Measurements from ENCODE around the gene KLK8. TPM values are rescaled to one million over a fixed set of nuclear protein-coding genes. Genes with fewer than 3 reads are reported as not detected.

Gene KLK8
- total and polyA plus RNA-seq, 2 experiments from 2014 or later: 4.9 to 14.6 TPM

DNA sequence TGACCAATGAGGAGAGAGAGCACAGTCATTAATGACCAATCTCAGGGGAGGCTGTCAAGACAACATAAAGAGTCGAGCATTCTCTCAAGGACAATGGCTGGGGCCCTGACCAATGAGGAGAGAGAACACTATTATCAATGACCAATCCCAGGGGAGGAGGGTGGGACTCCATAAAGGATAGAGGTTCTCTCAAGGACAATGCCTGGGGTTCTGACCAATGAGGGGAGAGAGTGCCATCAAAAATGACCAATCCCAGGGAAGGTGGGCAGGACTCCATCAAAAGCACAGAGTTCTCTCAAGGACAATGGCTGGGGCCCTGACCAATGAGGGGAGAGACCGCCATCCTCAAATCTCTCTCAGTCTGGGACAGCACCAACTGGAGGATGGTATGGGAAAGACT is 28.3 kb upstream of the KLK8 start (continued):
- TF ChIP-seq, protein P1, sequence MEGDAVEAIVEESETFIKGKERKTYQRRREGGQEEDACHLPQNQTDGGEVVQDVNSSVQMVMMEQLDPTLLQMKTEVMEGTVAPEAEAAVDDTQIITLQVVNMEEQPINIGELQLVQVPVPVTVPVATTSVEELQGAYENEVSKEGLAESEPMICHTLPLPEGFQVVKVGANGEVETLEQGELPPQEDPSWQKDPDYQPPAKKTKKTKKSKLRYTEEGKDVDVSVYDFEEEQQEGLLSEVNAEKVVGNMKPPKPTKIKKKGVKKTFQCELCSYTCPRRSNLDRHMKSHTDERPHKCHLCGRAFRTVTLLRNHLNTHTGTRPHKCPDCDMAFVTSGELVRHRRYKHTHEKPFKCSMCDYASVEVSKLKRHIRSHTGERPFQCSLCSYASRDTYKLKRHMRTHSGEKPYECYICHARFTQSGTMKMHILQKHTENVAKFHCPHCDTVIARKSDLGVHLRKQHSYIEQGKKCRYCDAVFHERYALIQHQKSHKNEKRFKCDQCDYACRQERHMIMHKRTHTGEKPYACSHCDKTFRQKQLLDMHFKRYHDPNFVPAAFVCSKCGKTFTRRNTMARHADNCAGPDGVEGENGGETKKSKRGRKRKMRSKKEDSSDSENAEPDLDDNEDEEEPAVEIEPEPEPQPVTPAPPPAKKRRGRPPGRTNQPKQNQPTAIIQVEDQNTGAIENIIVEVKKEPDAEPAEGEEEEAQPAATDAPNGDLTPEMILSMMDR (conservative IDR thresholded peaks at IDR 0.05; ENCODE audit: low read depth in 2 of 2): no peak; a peak in 1 of 4 replicates
- TF ChIP-seq ZNF114 (CRISPR knock-in tag; IDR thresholded peaks at IDR 0.05) (no peak), EZH2 (IDR thresholded peaks at IDR 0.05; ENCODE audit: low read depth, unreplicated experiment) (no peak), ZNF331 (CRISPR knock-in tag; IDR thresholded peaks at IDR 0.05; ENCODE audit: low read depth) (no peak), NANOG (IDR thresholded peaks at IDR 0.05; ENCODE audit: borderline replicate concordance) (no peak), EZH2phosphoT487 (IDR thresholded peaks at IDR 0.05; ENCODE audit: unreplicated experiment) (no peak)
- TF ChIP-seq, protein P2, sequence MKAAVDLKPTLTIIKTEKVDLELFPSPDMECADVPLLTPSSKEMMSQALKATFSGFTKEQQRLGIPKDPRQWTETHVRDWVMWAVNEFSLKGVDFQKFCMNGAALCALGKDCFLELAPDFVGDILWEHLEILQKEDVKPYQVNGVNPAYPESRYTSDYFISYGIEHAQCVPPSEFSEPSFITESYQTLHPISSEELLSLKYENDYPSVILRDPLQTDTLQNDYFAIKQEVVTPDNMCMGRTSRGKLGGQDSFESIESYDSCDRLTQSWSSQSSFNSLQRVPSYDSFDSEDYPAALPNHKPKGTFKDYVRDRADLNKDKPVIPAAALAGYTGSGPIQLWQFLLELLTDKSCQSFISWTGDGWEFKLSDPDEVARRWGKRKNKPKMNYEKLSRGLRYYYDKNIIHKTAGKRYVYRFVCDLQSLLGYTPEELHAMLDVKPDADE (IDR thresholded peaks at IDR 0.05): no peak

DNA sequence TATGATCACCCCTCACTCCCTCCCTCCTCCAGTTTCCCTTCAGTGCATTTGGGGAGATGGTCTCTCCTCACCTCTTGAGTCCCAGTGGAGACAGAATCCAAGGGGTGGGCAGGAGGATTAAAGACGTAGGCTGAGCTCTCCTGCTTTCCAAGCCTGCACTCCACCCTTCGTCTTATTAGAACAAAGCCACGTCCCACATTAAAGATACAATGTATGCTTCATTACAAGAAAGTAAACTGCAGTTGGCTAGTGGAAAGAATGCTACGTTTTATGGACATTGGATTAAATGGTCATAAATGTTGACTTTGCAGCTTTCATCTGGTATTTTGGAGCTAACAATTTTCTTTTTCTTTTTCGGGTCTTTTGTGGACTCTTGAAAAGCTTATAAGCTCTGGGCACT is 26.5 kb upstream of the KLK8 start:
- ATAC-seq: no peak
- no peak overlapping the region for H3K27ac Mint-ChIP-seq
- no peak overlapping the region for H3K4me3 ChIP-seq
- TF ChIP-seq, protein P3, sequence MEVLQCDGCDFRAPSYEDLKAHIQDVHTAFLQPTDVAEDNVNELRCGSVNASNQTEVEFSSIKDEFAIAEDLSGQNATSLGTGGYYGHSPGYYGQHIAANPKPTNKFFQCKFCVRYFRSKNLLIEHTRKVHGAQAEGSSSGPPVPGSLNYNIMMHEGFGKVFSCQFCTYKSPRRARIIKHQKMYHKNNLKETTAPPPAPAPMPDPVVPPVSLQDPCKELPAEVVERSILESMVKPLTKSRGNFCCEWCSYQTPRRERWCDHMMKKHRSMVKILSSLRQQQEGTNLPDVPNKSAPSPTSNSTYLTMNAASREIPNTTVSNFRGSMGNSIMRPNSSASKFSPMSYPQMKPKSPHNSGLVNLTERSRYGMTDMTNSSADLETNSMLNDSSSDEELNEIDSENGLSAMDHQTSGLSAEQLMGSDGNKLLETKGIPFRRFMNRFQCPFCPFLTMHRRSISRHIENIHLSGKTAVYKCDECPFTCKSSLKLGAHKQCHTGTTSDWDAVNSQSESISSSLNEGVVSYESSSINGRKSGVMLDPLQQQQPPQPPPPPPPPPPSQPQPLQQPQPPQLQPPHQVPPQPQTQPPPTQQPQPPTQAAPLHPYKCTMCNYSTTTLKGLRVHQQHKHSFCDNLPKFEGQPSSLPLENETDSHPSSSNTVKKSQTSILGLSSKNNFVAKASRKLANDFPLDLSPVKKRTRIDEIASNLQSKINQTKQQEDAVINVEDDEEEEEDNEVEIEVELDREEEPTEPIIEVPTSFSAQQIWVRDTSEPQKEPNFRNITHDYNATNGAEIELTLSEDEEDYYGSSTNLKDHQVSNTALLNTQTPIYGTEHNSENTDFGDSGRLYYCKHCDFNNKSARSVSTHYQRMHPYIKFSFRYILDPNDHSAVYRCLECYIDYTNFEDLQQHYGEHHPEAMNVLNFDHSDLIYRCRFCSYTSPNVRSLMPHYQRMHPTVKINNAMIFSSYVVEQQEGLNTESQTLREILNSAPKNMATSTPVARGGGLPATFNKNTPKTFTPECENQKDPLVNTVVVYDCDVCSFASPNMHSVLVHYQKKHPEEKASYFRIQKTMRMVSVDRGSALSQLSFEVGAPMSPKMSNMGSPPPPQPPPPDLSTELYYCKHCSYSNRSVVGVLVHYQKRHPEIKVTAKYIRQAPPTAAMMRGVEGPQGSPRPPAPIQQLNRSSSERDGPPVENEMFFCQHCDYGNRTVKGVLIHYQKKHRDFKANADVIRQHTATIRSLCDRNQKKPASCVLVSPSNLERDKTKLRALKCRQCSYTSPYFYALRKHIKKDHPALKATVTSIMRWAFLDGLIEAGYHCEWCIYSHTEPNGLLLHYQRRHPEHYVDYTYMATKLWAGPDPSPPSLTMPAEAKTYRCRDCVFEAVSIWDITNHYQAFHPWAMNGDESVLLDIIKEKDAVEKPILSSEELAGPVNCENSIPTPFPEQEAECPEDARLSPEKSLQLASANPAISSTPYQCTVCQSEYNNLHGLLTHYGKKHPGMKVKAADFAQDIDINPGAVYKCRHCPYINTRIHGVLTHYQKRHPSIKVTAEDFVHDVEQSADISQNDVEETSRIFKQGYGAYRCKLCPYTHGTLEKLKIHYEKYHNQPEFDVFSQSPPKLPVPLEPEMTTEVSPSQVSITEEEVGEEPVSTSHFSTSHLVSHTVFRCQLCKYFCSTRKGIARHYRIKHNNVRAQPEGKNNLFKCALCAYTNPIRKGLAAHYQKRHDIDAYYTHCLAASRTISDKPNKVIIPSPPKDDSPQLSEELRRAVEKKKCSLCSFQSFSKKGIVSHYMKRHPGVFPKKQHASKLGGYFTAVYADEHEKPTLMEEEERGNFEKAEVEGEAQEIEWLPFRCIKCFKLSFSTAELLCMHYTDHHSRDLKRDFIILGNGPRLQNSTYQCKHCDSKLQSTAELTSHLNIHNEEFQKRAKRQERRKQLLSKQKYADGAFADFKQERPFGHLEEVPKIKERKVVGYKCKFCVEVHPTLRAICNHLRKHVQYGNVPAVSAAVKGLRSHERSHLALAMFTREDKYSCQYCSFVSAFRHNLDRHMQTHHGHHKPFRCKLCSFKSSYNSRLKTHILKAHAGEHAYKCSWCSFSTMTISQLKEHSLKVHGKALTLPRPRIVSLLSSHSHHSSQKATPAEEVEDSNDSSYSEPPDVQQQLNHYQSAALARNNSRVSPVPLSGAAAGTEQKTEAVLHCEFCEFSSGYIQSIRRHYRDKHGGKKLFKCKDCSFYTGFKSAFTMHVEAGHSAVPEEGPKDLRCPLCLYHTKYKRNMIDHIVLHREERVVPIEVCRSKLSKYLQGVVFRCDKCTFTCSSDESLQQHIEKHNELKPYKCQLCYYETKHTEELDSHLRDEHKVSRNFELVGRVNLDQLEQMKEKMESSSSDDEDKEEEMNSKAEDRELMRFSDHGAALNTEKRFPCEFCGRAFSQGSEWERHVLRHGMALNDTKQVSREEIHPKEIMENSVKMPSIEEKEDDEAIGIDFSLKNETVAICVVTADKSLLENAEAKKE (CRISPR knock-in tag; IDR thresholded peaks at IDR 0.05): no peak
- TF ChIP-seq NANOG (IDR thresholded peaks at IDR 0.05; ENCODE audit: borderline replicate concordance) (no peak), EZH2 (IDR thresholded peaks at IDR 0.05; ENCODE audit: low read depth, unreplicated experiment) (no peak), CREB1 (CRISPR knock-in tag; IDR thresholded peaks at IDR 0.05; ENCODE audit: low read depth) (no peak), STAT1 (IDR thresholded peaks at IDR 0.05; ENCODE audit: unreplicated experiment) (no peak), EZH2phosphoT487 (IDR thresholded peaks at IDR 0.05; ENCODE audit: unreplicated experiment) (no peak), ZNF331 (CRISPR knock-in tag; IDR thresholded peaks at IDR 0.05; ENCODE audit: low read depth) (no peak), POLR2AphosphoS5 (IDR thresholded peaks at IDR 0.05; ENCODE audit: low read depth) (no peak)
- TF ChIP-seq, protein P1 (conservative IDR thresholded peaks at IDR 0.05; ENCODE audit: low read depth in 2 of 2): no peak

More for the DNA sequence above, 26.5 kb upstream of the KLK8 start:
- H3K9me3 Mint-ChIP-seq: no peaks in the 10 kb centered on the region; the same call in 2 of the 3 replicates
- peaks cover 39% of the 10 kb centered on the region for H3K4me1 Mint-ChIP-seq
- Histone ChIP-seq H3K4me2 (no peak overlapping the region), H2AFZ (no peak overlapping the region), H3K9me2 (ENCODE audit: insufficient read depth) (peaks cover 7% of the 10 kb centered on the region; the same call in 1 of the 2 replicates), H3K79me2 (replicated peaks; ENCODE audit: insufficient read depth) (no peaks in the 10 kb centered on the region), H4K20me1 (replicated peaks; ENCODE audit: insufficient read depth) (no peaks in the 10 kb centered on the region), H3K4me1 (ENCODE audit: insufficient read depth) (no peaks in the 10 kb centered on the region; the same call in 1 of the 2 replicates), H3K36me3 (ENCODE audit: insufficient read depth) (no peaks in the 10 kb centered on the region), H3K27ac (ENCODE audit: low read depth) (no peak overlapping the region), H3K27me3 (ENCODE audit: insufficient read depth) (no peaks in the 10 kb centered on the region), H3F3A (replicated peaks; ENCODE audit: low read depth) (no peaks in the 10 kb centered on the region)
- DNase-seq (ENCODE audit: low spot score): no peak
- H3K27me3 Mint-ChIP-seq (ENCODE audit: insufficient read depth, low read depth, poor library complexity): peaks cover 22% of the 10 kb centered on the region
- no peak overlapping the region for H3K4me3 Mint-ChIP-seq
- H3K36me3 Mint-ChIP-seq (ENCODE audit: low read depth): peaks cover 3% of the 10 kb centered on the region; the same call in 1 of the 3 replicates

All from GM23338 (cell line).